HG03045 (cell line): ENCODE results near the gene KLHL29.

Source experiments
- ATAC-seq: cut with Tn5 transposase; IDR thresholded peaks from one replicate; pipeline ENCODE4 v1.9.1; 2021; ENCODE audit warnings: mild to moderate bottlenecking, moderate library complexity; ENCODE audit not compliant: unreplicated experiment

The KLHL29 gene

DNA sequence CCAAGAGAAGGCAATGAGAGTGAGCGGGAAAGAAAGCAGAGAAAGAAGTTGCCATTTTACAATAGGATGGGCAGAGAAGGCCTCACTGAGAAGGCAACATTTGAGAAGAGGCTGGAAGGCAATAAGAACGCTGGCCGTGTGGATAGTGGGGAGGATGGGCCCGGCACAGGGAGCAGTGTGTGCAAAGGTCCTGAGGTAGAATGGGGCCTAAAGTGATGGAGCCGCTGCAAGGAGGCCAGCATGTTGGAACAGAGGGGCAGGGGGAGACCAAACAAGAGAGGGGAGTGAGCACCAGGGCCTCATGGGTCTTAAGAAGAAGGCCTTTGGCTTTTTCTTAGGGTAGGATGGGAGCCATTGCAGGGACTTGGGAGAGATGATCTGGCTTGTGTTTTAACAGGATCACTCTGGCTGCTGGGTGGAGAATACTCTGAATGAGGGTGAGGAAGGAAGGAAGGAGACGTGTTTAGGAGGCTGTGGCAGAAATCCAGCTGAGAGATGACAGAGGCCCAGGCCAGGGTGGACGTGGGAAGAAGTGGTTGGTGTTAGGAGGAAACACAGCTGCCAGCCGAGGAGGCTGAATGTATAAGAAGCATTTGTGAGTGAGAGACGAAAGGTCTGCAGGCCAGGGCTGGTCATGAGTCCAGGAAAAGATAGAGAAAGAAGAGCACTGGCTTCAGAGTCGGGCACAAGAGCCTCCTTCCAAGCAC, 159.8 kb downstream of the KLHL29 start:
- ATAC-seq = no peak

DNA sequence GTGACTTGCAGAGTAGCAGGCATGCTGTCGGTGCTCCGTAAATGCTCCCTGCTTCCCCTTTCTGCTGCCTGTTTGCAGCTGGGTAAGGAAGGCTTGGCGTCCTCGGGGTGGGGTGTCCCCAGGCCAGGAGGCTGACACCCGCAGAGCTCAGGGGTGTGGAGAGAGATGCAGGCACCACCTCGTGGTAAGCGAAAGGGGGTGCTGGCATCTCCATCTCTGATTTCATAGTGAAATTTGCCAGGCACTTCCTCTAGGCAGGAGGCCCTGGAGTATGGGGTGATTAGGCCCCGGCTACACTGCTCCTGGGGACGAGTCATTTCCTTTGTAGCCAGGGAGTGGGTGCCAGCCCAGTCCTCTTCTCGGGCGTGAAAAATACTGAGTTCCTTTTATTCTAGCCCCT, 160.4 kb downstream of the KLHL29 start:
- no peak for ATAC-seq

- no peak for ATAC-seq
Observed at GRCh38 chr2:23545811-23546210, 160.8 kb downstream of the KLHL29 start.

GRCh38 chr2:23546913-23547312, 161.9 kb downstream of the KLHL29 start:
- ATAC-seq = no peak

DNA sequence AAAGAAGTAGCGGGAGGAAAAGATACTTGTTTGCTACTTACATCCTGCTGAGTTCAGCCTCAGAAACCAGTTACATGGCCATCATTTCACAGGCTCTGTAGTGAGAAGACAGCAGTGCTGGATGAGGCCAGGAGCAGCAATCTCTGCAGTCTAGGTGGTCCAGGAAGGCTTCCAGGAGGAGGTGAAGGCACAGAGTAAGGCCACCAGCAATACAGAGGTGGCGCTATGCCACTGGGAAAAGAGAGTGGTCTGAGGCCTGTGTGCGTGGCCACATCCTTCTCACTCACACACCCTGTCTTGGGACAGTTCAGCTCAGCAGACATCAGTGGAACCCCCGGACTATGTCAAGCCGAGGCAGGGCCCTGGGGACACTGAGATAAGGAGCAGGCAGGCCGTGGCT, 162.7 kb downstream of the KLHL29 start:
- ATAC-seq = no peak

DNA sequence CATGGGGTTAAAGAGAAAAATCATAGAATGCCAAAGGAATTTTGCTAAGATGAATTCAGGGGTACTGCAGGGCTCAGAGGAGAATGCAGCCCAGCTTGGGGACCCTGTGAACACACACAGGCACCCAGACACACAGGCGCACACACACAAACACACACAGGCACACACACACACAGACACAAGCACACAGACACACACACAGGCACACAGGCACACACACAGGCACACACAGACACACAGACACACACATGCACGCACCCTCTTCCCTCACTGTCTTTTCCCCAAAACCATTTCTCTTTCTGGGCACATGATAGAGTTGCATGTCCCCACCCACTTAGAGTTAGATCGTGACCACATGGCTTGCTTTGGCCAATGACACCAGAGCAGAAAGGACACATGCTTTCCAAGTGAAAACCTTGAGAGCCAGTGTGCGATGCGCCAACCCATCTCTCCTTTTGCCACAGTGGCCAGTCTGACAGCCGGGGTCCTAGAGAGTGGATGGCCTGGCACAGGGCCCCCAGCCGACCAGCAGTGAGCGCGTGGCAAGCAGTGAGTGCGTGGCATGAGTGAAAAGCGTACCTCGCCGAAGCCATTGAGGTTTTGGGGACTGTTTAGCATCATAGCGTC, 163.3 kb downstream of the KLHL29 start:
- no peak for ATAC-seq

GRCh38 chr2:23549051-23549450, 164.1 kb downstream of the KLHL29 start:
- no peak for ATAC-seq

DNA sequence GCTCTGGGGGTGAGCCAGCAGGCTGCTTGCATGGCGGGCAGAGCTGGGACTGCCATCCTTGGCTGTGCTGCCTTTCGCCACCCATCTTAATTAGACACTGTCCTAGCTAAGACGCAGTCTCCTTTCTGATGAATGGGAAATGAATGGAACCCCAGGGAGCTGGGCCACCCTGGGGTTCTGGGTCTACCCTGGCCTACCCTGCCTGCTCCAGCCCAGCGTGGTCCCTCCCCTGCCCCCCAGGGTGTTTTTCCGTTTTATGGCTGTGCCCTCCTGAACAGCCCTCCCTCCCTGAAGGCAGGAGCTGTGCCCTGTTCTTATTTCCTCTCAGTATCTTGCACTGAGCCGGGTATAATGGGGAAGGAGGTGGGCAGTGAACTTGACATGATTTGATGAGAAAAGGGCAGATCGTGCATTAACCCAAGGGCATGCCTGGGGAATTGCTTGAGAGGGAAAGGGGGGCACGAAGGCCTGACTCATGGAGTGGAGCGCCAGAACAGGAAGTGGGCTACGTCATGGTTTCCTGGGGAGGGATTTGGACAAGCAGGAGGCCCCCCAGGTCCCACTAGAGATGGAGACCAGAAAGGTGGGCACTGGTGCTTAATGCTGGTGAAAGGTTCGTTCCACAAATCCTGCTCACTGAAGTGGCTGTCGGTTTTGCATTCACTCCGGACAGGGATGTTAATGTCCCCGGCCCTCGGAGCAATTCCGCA, 165.0 kb downstream of the KLHL29 start:
- no peak for ATAC-seq

DNA sequence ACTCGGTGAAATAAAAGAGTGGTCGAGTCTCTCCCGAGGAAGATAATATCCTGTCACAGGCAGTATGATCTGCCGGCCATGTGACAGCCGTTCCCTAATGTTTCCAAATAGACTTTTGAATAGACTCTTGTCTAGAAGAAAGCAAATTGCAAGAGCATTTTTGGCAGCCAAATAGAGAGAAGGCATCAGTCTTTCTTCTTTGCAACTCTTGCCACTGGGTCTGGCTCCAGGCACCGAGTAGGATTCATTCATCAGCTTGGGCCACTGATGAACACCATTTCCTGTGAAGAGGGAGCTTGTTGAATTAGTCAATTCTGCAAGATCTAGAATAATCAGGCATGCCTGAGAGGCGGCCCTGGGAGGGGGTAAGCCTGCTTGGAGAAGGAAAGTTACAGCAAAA, 165.6 kb downstream of the KLHL29 start:
- no peak for ATAC-seq

DNA sequence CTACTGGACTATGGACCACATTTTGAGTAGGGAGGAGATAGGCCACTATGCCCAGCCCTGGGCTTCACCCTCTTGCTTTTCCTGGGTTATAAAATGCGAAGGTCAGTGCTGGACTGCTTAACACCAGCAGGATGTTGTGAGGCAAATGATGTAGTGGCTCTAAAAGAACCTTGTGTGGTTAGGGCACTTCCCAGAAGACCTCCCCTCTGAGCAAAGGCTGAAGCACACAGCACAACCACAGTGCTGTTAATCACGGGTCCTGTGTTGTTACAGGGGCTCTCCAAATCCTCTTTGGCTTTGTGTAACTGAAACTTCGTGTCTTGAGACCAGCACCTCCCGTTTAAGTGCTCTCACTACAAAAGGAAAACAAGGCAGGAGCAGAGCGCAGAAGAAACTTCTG, 166.9 kb downstream of the KLHL29 start:
- no peak for ATAC-seq

DNA sequence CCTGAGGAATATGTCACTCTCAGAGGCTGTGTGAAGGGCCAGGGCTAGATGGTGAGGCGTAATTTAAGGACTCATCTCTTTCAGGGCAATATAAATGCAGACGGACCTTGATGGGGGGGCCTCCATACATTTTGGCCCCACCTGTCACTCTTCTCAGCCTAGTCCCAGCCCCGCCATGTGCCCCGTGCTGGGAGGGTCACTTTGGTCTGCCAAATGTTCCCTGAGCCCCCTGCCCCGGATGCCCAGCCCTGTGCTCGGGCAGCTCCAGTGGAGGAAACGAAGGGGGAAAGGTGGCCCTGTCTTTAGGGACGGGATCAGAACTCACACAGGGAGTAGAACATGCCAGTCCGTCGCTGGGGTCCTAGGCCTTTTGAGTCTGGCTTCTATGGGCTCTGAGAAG, 168.6 kb downstream of the KLHL29 start:
- no peak for ATAC-seq

GRCh38 chr2:23554054-23554697, 169.2 kb downstream of the KLHL29 start:
- no peak for ATAC-seq

GRCh38 chr2:23555944-23556343, 171.0 kb downstream of the KLHL29 start:
- ATAC-seq = no peak

- no peak for ATAC-seq
Observed at GRCh38 chr2:23556929-23557328, 171.9 kb downstream of the KLHL29 start.

- no peak for ATAC-seq
Observed at GRCh38 chr2:23557455-23557854, 172.5 kb downstream of the KLHL29 start.

DNA sequence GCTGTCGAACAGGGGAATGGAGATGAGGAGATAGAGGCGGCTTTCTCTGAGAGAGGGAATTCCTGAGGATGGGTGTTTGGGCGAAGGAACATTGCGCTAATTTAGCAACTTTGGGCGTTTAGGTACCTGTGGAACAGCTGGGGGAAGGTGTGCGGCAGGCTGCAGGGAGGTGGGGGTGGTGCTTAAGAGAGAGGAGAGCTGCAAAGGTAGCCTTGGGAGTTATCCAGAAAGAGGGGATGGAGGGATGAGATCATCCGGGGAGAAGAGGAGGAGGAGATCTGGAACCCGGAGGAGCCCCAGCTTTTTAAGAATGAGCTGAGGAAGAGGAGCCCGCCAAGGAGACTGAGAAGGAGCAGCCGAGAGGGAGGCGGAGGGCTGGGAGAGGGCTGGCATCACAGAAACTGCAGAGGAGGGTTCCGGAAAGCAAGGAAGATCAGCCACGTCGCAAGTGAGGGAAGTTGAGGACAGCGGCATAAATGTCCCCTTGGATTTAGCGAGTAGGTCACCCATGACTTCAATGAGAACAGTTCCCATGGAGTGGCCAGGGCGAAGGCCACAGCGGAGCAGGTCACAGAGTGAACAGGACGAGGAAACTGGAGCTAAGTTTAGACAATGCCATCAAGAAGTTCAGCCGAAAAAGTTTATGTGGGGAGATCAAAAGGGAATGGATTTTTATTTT, 174.7 kb downstream of the KLHL29 start:
- no peak for ATAC-seq

DNA sequence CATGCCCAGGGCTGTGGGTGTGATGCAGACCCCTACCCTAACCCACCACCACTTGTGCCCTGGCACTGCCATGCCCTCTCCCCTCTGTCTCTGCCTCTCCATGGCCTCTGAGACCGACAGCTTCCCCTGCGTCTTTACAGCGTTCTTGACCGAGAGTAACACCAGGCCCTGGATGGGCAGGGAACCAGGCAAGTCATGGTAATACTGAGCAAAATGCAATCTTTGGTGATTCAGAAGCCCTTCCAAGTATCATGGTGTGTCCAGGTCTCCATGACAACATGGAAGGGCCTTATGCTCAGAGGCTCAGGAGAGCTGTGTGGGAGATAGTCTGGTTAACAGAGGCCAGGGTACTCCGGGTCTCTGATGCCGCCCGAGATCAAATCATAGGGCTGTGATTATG, 176.1 kb downstream of the KLHL29 start:
- ATAC-seq = no peak

DNA sequence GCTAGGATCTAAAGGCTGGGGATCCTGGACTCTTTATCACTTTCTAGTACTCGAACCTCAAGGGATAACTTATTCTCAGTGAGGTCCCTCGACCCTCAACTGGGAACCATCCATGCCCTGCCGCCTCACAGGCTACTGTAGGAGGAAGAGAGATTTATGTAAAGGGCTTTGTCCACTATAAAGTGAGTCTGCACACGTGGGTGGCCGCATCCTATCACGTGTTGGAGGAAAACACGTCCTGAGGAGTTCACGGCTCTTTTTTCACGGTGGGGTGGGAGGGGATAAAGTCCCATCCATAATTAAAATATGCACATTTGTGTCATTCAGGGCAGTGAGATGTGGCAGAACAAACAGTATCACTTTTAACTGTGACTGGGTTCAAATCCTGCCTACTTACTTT, 176.6 kb downstream of the KLHL29 start:
- ATAC-seq = no peak

DNA sequence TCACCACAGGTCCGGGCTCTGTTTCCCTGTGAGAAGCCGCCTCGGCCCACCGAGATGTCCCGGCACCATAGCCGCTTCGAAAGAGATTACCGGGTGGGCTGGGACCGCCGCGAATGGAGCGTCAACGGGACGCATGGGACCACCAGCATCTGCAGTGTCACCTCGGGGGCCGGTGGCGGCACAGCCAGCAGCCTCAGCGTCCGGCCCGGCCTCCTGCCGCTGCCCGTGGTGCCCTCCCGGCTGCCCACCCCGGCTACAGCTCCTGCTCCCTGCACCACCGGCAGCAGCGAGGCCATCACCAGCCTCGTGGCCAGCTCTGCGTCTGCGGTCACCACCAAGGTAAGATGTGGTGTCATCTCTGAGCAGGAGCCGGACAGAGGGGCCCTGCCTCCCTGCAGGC, 177.2 kb downstream of the KLHL29 start:
- ATAC-seq = no peak

DNA sequence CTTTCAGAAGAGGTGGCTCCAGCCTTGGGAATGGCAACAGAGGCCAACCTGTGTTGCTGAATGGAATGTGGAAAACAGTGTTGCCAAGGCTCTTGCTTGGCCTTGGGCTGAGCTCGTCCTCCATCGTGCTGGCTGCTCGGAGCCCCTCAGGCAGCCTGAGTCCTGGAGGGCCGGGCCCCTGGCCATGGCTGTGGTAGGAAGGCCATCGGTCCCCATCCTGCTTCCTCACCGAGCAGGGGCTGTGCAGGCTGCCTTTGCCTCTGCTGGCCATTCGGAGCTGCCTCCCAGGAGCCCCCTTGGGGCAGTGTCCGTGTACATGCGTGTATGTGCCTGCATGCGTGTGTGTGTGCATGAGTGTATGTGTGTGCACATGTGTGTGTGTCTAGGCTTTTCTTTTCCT, 178.2 kb downstream of the KLHL29 start:
- ATAC-seq = no peak
